OCI-LY7 (cell line): ENCODE data around the gene ARHGAP9. TPM values are rescaled to one million over a fixed set of nuclear protein-coding genes. Genes with fewer than 3 reads are reported as not detected.

Source experiments
- Bru-seq: library from RNA; stranded (reverse); fragments of 400-500 nt; gene quantifications from one replicate; lab custom pipeline; 2021; lab: Mats Ljungman, UMichigan
- BruChase-seq, 2 experiments: library from RNA; stranded (reverse); fragments of 400-500 nt; gene quantifications; one replicate each; lab custom pipeline; 2021; lab: Mats Ljungman, UMichigan
- BruUV-seq: library from RNA; stranded (reverse); fragments of 400-500 nt; replicated peaks from 2 replicates; lab custom pipeline; 2021; lab: Mats Ljungman, UMichigan
- CTCF ChIA-PET: fragments of 300-600 bp; sonication (Branson Sonifier 250); formaldehyde crosslinking; loops from one replicate; lab custom pipeline; 2022; ENCODE audit warnings: antibody characterized with exemption; ENCODE audit not compliant: unreplicated experiment; lab: Charles Lee
- POLR2A ChIA-PET: fragments of 300-600 bp; sonication (Branson Sonifier 250); formaldehyde crosslinking; loops from one replicate; lab custom pipeline; 2022; ENCODE audit warnings: antibody characterized with exemption; lab: Charles Lee
- DNase-seq: peaks from one replicate; pipeline ENCODE4 v3.0.0-alpha.2; 2015; ENCODE audit warnings: low spot score
- H2AFZ ChIP-seq: fragments of 200-600 bp; sonication (generic), shearing (Covaris generic); 2 replicates; pipeline ENCODE4 v1.6.1; 2014; ENCODE audit warnings: mild to moderate bottlenecking, antibody characterized with exemption, low read length, moderate library complexity
- H3K27ac ChIP-seq: fragments of 200-600 bp; sonication (generic); 2 replicates; pipeline ENCODE4 v1.5.1; 2014; ENCODE audit warnings: mixed run types, low read depth, mild to moderate bottlenecking, moderate library complexity, low read length, inconsistent platforms; ENCODE audit not compliant: poor library complexity, severe bottlenecking
- H3K36me3 ChIP-seq: fragments of 200-600 bp; sonication (generic); 2 replicates; pipeline ENCODE4 v1.6.1; 2014; ENCODE audit warnings: mild to moderate bottlenecking, antibody characterized with exemption, low read length, moderate library complexity, mixed read lengths; ENCODE audit not compliant: insufficient read depth
- H3K4me1 ChIP-seq: fragments of 200-600 bp; sonication (generic); 2 replicates; pipeline ENCODE4 v1.5.1; 2014; ENCODE audit warnings: mild to moderate bottlenecking, low read length; ENCODE audit not compliant: insufficient read depth, poor library complexity, severe bottlenecking
- H3K4me2 ChIP-seq: fragments of 200-600 bp; sonication (generic); 2 replicates; pipeline ENCODE4 v1.6.1; 2014; ENCODE audit warnings: mild to moderate bottlenecking, low read length
- H3K4me3 ChIP-seq: fragments of 200-600 bp; sonication (generic); 2 replicates; pipeline ENCODE4 v1.5.1; 2014; ENCODE audit warnings: mild to moderate bottlenecking, low read depth, low read length; ENCODE audit not compliant: poor library complexity, severe bottlenecking
- H3K79me2 ChIP-seq: fragments of 200-600 bp; sonication (generic); 2 replicates; pipeline ENCODE4 v1.6.1; 2016; ENCODE audit warnings: low read depth, mild to moderate bottlenecking, low read length, moderate library complexity, mixed read lengths; ENCODE audit not compliant: insufficient read depth
- H3K9me2 ChIP-seq: fragments of 200-600 bp; sonication (generic); 2 replicates; pipeline ENCODE4 v1.6.1; 2016; ENCODE audit warnings: mild to moderate bottlenecking, low read length, mixed read lengths; ENCODE audit not compliant: insufficient read depth
- H3K9me3 ChIP-seq: fragments of 200-600 bp; sonication (generic); 2 replicates; pipeline ENCODE4 v1.6.1; 2014; ENCODE audit warnings: mild to moderate bottlenecking, mixed run types, low read length, mixed read lengths
- H4K20me1 ChIP-seq: fragments of 200-600 bp; sonication (generic); 2 replicates; pipeline ENCODE4 v1.6.1; 2014; ENCODE audit warnings: mild to moderate bottlenecking, antibody characterized with exemption, low read length, moderate library complexity, mixed read lengths; ENCODE audit not compliant: insufficient read depth
- CTCF ChIP-seq: fragments of 200-600 bp; sonication (generic); conservative IDR thresholded peaks from 2 replicates; pipeline ENCODE4 v1.5.1; 2014; ENCODE audit warnings: mild to moderate bottlenecking, antibody characterized with exemption, low read length, moderate library complexity, mixed read lengths
- EZH2phosphoT487 ChIP-seq: fragments of 200-600 bp; sonication (generic); IDR thresholded peaks from 2 replicates; pipeline ENCODE4 v1.6.1; 2018; ENCODE audit warnings: low read depth, borderline replicate concordance, mild to moderate bottlenecking, mixed run types, antibody characterized with exemption, low read length, moderate library complexity, mixed read lengths
- intact Hi-C: fragments of 100-400 bp; cut with micrococcal nuclease; formaldehyde crosslinking; loops from one replicate; pipeline ENCODE4 v1.10.0; 2022; ENCODE audit not compliant: unreplicated experiment
- long read RNA-seq: library from polyadenylated mRNA; stranded (forward); transcript quantifications from one replicate; pipeline ENCODE4 v2.0.0, GENCODE V29; 2022
- total RNA-seq, 2 experiments: library from RNA; depleted of rRNA in 1 of 2; stranded (reverse); fragments of >200 nt in 1 of 2; shearing (Covaris generic) in 1 of 2; gene quantifications; 2 replicates each; pipeline ENCODE4 v1.2.3, GENCODE V29; 2014 to 2022

Gene ARHGAP9
- 66.2 and 70.1 TPM in 2 replicates for total RNA-seq (2014; rRNA removed; shearing (Covaris generic))
- total RNA-seq (2022) = 105 and 111 TPM in 2 replicates
- Bru-seq, nascent RNA = percentile 60 among the genes with signal in this experiment
- BruChase-seq, experiment 1, labeled RNA remaining after a 6-hour chase = percentile 73 among the genes with signal in this experiment
- BruChase-seq, experiment 2, labeled RNA remaining after a 2-hour chase = percentile 64 among the genes with signal in this experiment
- long read RNA-seq, transcript ARHGAP9-201 (18 exons, 2,597 nt) = minor isoform, 7 of 170 reads
- long read RNA-seq, transcript ARHGAP9-204 (16 exons, 2,323 nt) = major isoform, 18 of 170 reads
- long read RNA-seq, partial matches to known transcripts = 25 of 170 reads
- long read RNA-seq, other reads (novel, unspliced or antisense) = 117 of 170 reads

GRCh38 chr12:57479376-57480115 is at the start of gene ARHGAP9:
Gene ARHGAP9, minus strand, starts transcription at chr12:57479866. Its CDS starts 460 bp downstream, at chr12:57479406.
- POLR2A ChIA-PET = interaction anchor here (0.8 to 1.7 kb wide), 7 partner anchors 8 to 41 kb away, joined by 3 to 10 read pairs (median 4); partner anchors contain the start of genes DDIT3, GLI1 and INHBE
- peak within 1 kb of the TSS; percentile 91 for H3K27ac ChIP-seq
- peak within 1 kb of the TSS; percentile 10; the same call in 1 of the 2 replicates for H2AFZ ChIP-seq
- H3K4me1 ChIP-seq = peaks cover 68% of the 10 kb centered on the region
- H3K4me3 ChIP-seq = peak within 1 kb of the TSS; percentile 76
- H3K4me2 ChIP-seq = peak within 1 kb of the TSS; percentile 97
- CTCF ChIA-PET = interaction anchor here (1.7 kb wide), 1 partner anchor 21 kb away, joined by 6 read pairs; no protein-coding TSS in a partner anchor
- intact Hi-C loops = loop anchor here (1.0 to 5.0 kb wide), 2 partner anchors 20 to 263 kb away; partner anchors contain the start of gene GLI1
- TSS peak; percentile 73 for BruUV-seq
- TF ChIP-seq EZH2phosphoT487 = no peak
- no peak for TF ChIP-seq CTCF
- DNase-seq = peak; percentile 79
- H4K20me1 ChIP-seq = no peaks in the 10 kb centered on the region
- H3K9me2 ChIP-seq = no peaks in the 10 kb centered on the region
- H3K9me3 ChIP-seq = no peaks in the 10 kb centered on the region
- H3K36me3 ChIP-seq = peaks cover 11% of the 10 kb centered on the region; the same call in 1 of the 2 replicates
- peaks cover 12% of the 10 kb centered on the region; the same call in 1 of the 2 replicates for H3K79me2 ChIP-seq

- POLR2A ChIA-PET = no interaction called here
- Histone ChIP-seq H2AFZ (no peak overlapping the region), H3K4me1 (peaks cover 15% of the 10 kb centered on the region), H3K9me2 (no peaks in the 10 kb centered on the region), H4K20me1 (peaks cover 7% of the 10 kb centered on the region; the same call in 1 of the 2 replicates), H3K36me3 (peaks cover 94% of the 10 kb centered on the region), H3K4me3 (no peak overlapping the region), H3K4me2 (no peak overlapping the region), H3K27ac (no peak overlapping the region), H3K9me3 (no peaks in the 10 kb centered on the region), H3K79me2 (peaks cover 11% of the 10 kb centered on the region)
- TF ChIP-seq CTCF = no peak
- TF ChIP-seq EZH2phosphoT487 = no peak
- CTCF ChIA-PET = interaction anchor here (0.6 kb wide), 1 partner anchor 78 kb away, joined by 3 read pairs; no protein-coding TSS in a partner anchor
- DNase-seq = no peak
- no TSS peak for BruUV-seq
- intact Hi-C loops = no loop called here
Observed at GRCh38 chr12:57528831-57529555, 49.3 kb upstream of the ARHGAP9 start.
